Measurements from ENCODE around the gene DPCD. TPM values are rescaled to one million over a fixed set of nuclear protein-coding genes. Genes with fewer than 3 reads are reported as not detected.

DPCD gene
- total RNA-seq, 2 experiments from 2014 or later, result 9.1 to 10.3 TPM

GRCh38 chr10:101615525-101616116 lies 27.5 kb downstream of the DPCD start:
- Histone ChIP-seq H3K4me3 (ENCODE audit: low read depth, low read length, poor library complexity, severe bottlenecking) (no peak overlapping the region), H3K4me2 (ENCODE audit: low read length) (peak overlapping the region; percentile 65), H4K20me1 (ENCODE audit: insufficient read depth, low read length) (no peaks in the 10 kb centered on the region), H3K4me1 (ENCODE audit: insufficient read depth, low read length, poor library complexity, severe bottlenecking) (peaks cover 58% of the 10 kb centered on the region), H3K79me2 (ENCODE audit: insufficient read depth, low read depth, low read length) (no peaks in the 10 kb centered on the region), H3K9me2 (ENCODE audit: insufficient read depth, low read length) (no peaks in the 10 kb centered on the region), H3K36me3 (ENCODE audit: insufficient read depth, low read length) (peaks cover 38% of the 10 kb centered on the region), H2AFZ (ENCODE audit: low read length) (no peak overlapping the region), H3K9me3 (ENCODE audit: low read length) (no peaks in the 10 kb centered on the region), H3K27ac (ENCODE audit: low read depth, low read length, poor library complexity, severe bottlenecking) (peak overlapping the region; percentile 96)
- TF ChIP-seq EZH2phosphoT487 (IDR thresholded peaks at IDR 0.05; ENCODE audit: borderline replicate concordance, low read depth, low read length), result no peak
- no peak for TF ChIP-seq CTCF (conservative IDR thresholded peaks at IDR 0.05; ENCODE audit: low read length)
- no TSS peak for BruUV-seq (replicated peaks)
- no peak for DNase-seq (ENCODE audit: low spot score)
- ChIA-PET POLR2A (interaction anchor here (0.6 kb wide), 3 partner anchors 85 to 302 kb away, joined by 3 read pairs; no protein-coding TSS in a partner anchor), CTCF (ENCODE audit: unreplicated experiment) (interaction anchor here (1.9 kb wide), 1 partner anchor 13 kb away, joined by 8 read pairs; no protein-coding TSS in a partner anchor)
- intact Hi-C loops (cut with micrococcal nuclease; ENCODE audit: unreplicated experiment), result loop anchor here (5.0 kb wide), 1 partner anchor 167 kb away; the partner anchor contains the start of gene NPM3

- peak; percentile 46 for DNase-seq (ENCODE audit: low spot score)
- intact Hi-C loops (cut with micrococcal nuclease; ENCODE audit: unreplicated experiment), result loop anchor here (1.0 to 5.0 kb wide), 2 partner anchors 78 to 166 kb away; partner anchors contain the start of gene NPM3
- TF ChIP-seq CTCF (conservative IDR thresholded peaks at IDR 0.05; ENCODE audit: low read length), result no peak
- no peak for TF ChIP-seq EZH2phosphoT487 (IDR thresholded peaks at IDR 0.05; ENCODE audit: borderline replicate concordance, low read depth, low read length)
- POLR2A ChIA-PET, result interaction anchor here (0.6 to 1.2 kb wide), 8 partner anchors 14 to 434 kb away, joined by 3 to 5 read pairs (median 3); no protein-coding TSS in a partner anchor
- H3K36me3 ChIP-seq (ENCODE audit: insufficient read depth, low read length), result peaks cover 32% of the 10 kb centered on the region
- no peaks in the 10 kb centered on the region for H4K20me1 ChIP-seq (ENCODE audit: insufficient read depth, low read length)
- H3K4me3 ChIP-seq (ENCODE audit: low read depth, low read length, poor library complexity, severe bottlenecking), result peak overlapping the region; percentile 47
- no peaks in the 10 kb centered on the region for H3K9me3 ChIP-seq (ENCODE audit: low read length)
- H3K79me2 ChIP-seq (ENCODE audit: insufficient read depth, low read depth, low read length), result no peaks in the 10 kb centered on the region
- peak overlapping the region; percentile 96 for H3K27ac ChIP-seq (ENCODE audit: low read depth, low read length, poor library complexity, severe bottlenecking)
- H3K4me2 ChIP-seq (ENCODE audit: low read length), result peak overlapping the region; percentile 65
- CTCF ChIA-PET (ENCODE audit: unreplicated experiment), result interaction anchor here (1.9 kb wide), 1 partner anchor 14 kb away, joined by 8 read pairs; no protein-coding TSS in a partner anchor
- no peak overlapping the region; the same call in 1 of the 2 replicates for H2AFZ ChIP-seq (ENCODE audit: low read length)
- no TSS peak for BruUV-seq (replicated peaks)
- peaks cover 55% of the 10 kb centered on the region for H3K4me1 ChIP-seq (ENCODE audit: insufficient read depth, low read length, poor library complexity, severe bottlenecking)
- H3K9me2 ChIP-seq (ENCODE audit: insufficient read depth, low read length), result no peaks in the 10 kb centered on the region
Observed at GRCh38 chr10:101616415-101617101, 28.4 kb downstream of the DPCD start.

Data from OCI-LY7 (cell line).